Measurements from ENCODE around the gene HOXC11. TPM values are rescaled to one million over a fixed set of nuclear protein-coding genes. Genes with fewer than 3 reads are reported as not detected.

The HOXC11 gene
- total and polyA plus RNA-seq, 2 of the 4 experiments (the other 2 are of a cell fraction) = not detected

DNA sequence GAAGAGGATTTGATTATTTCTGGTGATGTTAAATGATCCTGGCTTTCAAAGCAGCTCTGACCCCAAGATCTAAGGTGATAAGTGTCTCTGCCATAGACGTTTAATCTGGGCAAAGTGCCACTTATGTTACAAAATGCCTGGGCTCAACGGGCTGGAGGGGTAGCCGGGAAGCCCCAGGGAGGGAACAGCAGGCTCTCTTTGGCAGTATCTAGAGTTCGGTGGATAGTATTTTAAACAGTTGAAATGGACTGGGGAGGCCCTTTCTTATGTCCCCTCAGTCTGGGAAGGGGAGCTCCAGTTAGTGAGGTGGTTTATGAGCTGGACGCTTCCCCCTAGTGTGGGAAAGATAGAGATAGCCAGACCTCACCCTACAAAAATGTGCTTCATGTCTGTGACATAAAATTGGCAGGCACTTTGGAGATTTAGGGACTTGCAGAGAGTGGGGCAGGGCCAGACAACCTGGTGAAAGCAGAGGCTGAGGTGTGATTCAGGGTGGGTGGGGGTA lies 5.5 kb upstream of the HOXC11 start:
- no peak overlapping the region for H4K5ac ChIP-seq (ENCODE audit: low read depth, low read length)
- no peak overlapping the region for H2BK15ac ChIP-seq (ENCODE audit: low read depth, low read length)
- peaks cover 2% of the 10 kb centered on the region for H3K9me3 ChIP-seq (ENCODE audit: control insufficient read depth, insufficient read depth, low read length)
- no peak overlapping the region for H3K9ac ChIP-seq (ENCODE audit: low read depth, low read length)
- H3K9me1 ChIP-seq (ENCODE audit: insufficient read depth, low read length) = no peaks in the 10 kb centered on the region
- H2BK120ac ChIP-seq (ENCODE audit: low read depth, low read length) = no peak overlapping the region
- H3K4me1 ChIP-seq (ENCODE audit: control insufficient read depth, insufficient read depth, low read length) = no peaks in the 10 kb centered on the region
- no peak overlapping the region for H2AFZ ChIP-seq (replicated peaks; ENCODE audit: low read length, poor library complexity)
- no peaks in the 10 kb centered on the region for H4K20me1 ChIP-seq (ENCODE audit: insufficient read depth, low read length)
- no peaks in the 10 kb centered on the region for H3K79me1 ChIP-seq (ENCODE audit: low read depth in 1 of 2, low read length in 2 of 2)
- no peak overlapping the region for H3K4me3 ChIP-seq (ENCODE audit: insufficient read depth, low read depth, low read length)
- H3K56ac ChIP-seq (ENCODE audit: extremely low read depth, insufficient read depth, low read length) = no peak overlapping the region
- no peak overlapping the region for H3K23ac ChIP-seq (ENCODE audit: low read depth, low read length)
- ChIA-PET POLR2A (ENCODE audit: unreplicated experiment) (no interaction called here), CTCF (no interaction called here)
- dilution Hi-C loops (cut with HindIII; ENCODE audit: low sequenced_read_pairs, unreplicated experiment) (no loop called here), intact Hi-C loops (cut with micrococcal nuclease) (no loop called here), in situ Hi-C loops (cut with MboI; ENCODE audit: low sequenced_read_pairs) (no loop called here)
- no peak overlapping the region for H3K18ac ChIP-seq (ENCODE audit: low read depth, low read length)
- TF ChIP-seq, protein P1, sequence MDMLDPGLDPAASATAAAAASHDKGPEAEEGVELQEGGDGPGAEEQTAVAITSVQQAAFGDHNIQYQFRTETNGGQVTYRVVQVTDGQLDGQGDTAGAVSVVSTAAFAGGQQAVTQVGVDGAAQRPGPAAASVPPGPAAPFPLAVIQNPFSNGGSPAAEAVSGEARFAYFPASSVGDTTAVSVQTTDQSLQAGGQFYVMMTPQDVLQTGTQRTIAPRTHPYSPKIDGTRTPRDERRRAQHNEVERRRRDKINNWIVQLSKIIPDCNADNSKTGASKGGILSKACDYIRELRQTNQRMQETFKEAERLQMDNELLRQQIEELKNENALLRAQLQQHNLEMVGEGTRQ (IDR thresholded peaks at IDR 0.05; ENCODE audit: low read depth, low read length) = no peak
- TF ChIP-seq, protein P2, sequence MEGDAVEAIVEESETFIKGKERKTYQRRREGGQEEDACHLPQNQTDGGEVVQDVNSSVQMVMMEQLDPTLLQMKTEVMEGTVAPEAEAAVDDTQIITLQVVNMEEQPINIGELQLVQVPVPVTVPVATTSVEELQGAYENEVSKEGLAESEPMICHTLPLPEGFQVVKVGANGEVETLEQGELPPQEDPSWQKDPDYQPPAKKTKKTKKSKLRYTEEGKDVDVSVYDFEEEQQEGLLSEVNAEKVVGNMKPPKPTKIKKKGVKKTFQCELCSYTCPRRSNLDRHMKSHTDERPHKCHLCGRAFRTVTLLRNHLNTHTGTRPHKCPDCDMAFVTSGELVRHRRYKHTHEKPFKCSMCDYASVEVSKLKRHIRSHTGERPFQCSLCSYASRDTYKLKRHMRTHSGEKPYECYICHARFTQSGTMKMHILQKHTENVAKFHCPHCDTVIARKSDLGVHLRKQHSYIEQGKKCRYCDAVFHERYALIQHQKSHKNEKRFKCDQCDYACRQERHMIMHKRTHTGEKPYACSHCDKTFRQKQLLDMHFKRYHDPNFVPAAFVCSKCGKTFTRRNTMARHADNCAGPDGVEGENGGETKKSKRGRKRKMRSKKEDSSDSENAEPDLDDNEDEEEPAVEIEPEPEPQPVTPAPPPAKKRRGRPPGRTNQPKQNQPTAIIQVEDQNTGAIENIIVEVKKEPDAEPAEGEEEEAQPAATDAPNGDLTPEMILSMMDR (conservative IDR thresholded peaks at IDR 0.05; ENCODE audit: low read depth, low read length) = no peak
- TF ChIP-seq, protein P3, sequence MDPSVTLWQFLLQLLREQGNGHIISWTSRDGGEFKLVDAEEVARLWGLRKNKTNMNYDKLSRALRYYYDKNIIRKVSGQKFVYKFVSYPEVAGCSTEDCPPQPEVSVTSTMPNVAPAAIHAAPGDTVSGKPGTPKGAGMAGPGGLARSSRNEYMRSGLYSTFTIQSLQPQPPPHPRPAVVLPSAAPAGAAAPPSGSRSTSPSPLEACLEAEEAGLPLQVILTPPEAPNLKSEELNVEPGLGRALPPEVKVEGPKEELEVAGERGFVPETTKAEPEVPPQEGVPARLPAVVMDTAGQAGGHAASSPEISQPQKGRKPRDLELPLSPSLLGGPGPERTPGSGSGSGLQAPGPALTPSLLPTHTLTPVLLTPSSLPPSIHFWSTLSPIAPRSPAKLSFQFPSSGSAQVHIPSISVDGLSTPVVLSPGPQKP (IDR thresholded peaks at IDR 0.05; ENCODE audit: borderline replicate concordance, low read depth, low read length) = no peak
- TF ChIP-seq CEBPB (IDR thresholded peaks at IDR 0.05; ENCODE audit: low read depth, low read length) (no peak), BHLHE40 (IDR thresholded peaks at IDR 0.05; ENCODE audit: low read depth, low read length) (no peak), MAFK (IDR thresholded peaks at IDR 0.05; ENCODE audit: low read depth, low read length) (no peak), MAZ (IDR thresholded peaks at IDR 0.05; ENCODE audit: borderline replicate concordance, low read depth, low read length) (no peak), RAD21 (IDR thresholded peaks at IDR 0.05; ENCODE audit: low read length) (no peak), SMC3 (IDR thresholded peaks at IDR 0.05; ENCODE audit: low read depth, low read length) (no peak), POLR2A (IDR thresholded peaks at IDR 0.05; ENCODE audit: low read depth, low read length) (no peak), FOS (IDR thresholded peaks at IDR 0.05; ENCODE audit: low read depth, low read length) (no peak), RCOR1 (IDR thresholded peaks at IDR 0.05; ENCODE audit: insufficient replicate concordance, low read length) (no peak), RFX5 (IDR thresholded peaks at IDR 0.05; ENCODE audit: low read depth, low read length) (no peak), MXI1 (IDR thresholded peaks at IDR 0.05; ENCODE audit: borderline replicate concordance, low read depth, low read length) (no peak), CHD1 (IDR thresholded peaks at IDR 0.05; ENCODE audit: low read depth, low read length) (no peak), NFE2L2 (IDR thresholded peaks at IDR 0.05; ENCODE audit: low read depth, low read length) (no peak)
- H3K27ac ChIP-seq (ENCODE audit: insufficient read depth, low read length) = no peak overlapping the region
- no TSS peak for BruUV-seq (replicated peaks)
- H3K14ac ChIP-seq (replicated peaks; ENCODE audit: low read depth, low read length) = no peak overlapping the region
- no peak overlapping the region for H2AK9ac ChIP-seq (replicated peaks; ENCODE audit: low read depth, low read length, poor library complexity)
- H3K4me2 ChIP-seq (ENCODE audit: low read depth, low read length) = no peak overlapping the region
- no peak overlapping the region for H2BK20ac ChIP-seq (ENCODE audit: low read depth, low read length)
- ATAC-seq (ENCODE audit: low read depth) = no peak
- H3K27me3 ChIP-seq (ENCODE audit: control insufficient read depth, insufficient read depth, low read length) = peaks cover 97% of the 10 kb centered on the region
- H4K91ac ChIP-seq (ENCODE audit: insufficient read depth, low read depth, low read length) = no peak overlapping the region
- no peak overlapping the region for H2AK5ac ChIP-seq (ENCODE audit: low read depth, low read length)
- no peak for DNase-seq
- H3K36me3 ChIP-seq (ENCODE audit: control insufficient read depth, insufficient read depth, low read length) = no peaks in the 10 kb centered on the region
- no peak overlapping the region for H2BK5ac ChIP-seq (ENCODE audit: low read depth, low read length, poor library complexity, severe bottlenecking)
- H3K4ac ChIP-seq (ENCODE audit: low read depth, low read length) = no peak overlapping the region
- WGBS, 2 experiments (ENCODE audit: extremely low coverage in 2 of 2, insufficient read length in 1 of 2) = 0% methylated on average over 1 of the region's 5 CpGs; no CpG with 5 or more reads in 1 of the 2 experiments
- H4K8ac ChIP-seq (ENCODE audit: low read depth in 2 of 2, low read length in 2 of 2) = no peak overlapping the region
